ENCODE data around the gene IMPDH2.

IMPDH2 gene

GRCh38 chr3:49021813-49022687 is 7.1 kb downstream of the IMPDH2 start, which contains the start of gene NDUFAF3:
NDUFAF3 (plus strand) TSS chr3:49022121; CDS start chr3:49022145, 24 bp downstream.
- WGBS, 2 experiments (ENCODE audit: insufficient coverage in 2 of 2): 0% methylated on average over 73 to 77 of the region's 83 CpGs
- H3K4me3 ChIP-seq (ENCODE audit: extremely low read depth, insufficient read depth, low read length, poor library complexity, severe bottlenecking): peak within 1 kb of the TSS; percentile 93
- peak within 1 kb of the TSS; percentile 99 for H3K27ac ChIP-seq (ENCODE audit: low read depth, low read length, severe bottlenecking)
- H3K9me3 ChIP-seq (ENCODE audit: control insufficient read depth, low read length): no peaks in the 10 kb centered on the region
- H3K4me1 ChIP-seq (ENCODE audit: control insufficient read depth, insufficient read depth, low read length, poor library complexity, severe bottlenecking): peaks cover 7% of the 10 kb centered on the region
- H3K36me3 ChIP-seq (ENCODE audit: control insufficient read depth, insufficient read depth, low read length): peaks cover 46% of the 10 kb centered on the region

- Histone ChIP-seq H3K4me1 (ENCODE audit: control insufficient read depth, insufficient read depth, low read length, poor library complexity, severe bottlenecking) (peaks cover 10% of the 10 kb centered on the region), H3K4me3 (ENCODE audit: extremely low read depth, insufficient read depth, low read length, poor library complexity, severe bottlenecking) (peak overlapping the region; percentile 93), H3K9me3 (ENCODE audit: control insufficient read depth, low read length) (no peaks in the 10 kb centered on the region), H3K36me3 (ENCODE audit: control insufficient read depth, insufficient read depth, low read length) (peaks cover 46% of the 10 kb centered on the region), H3K27ac (ENCODE audit: low read depth, low read length, severe bottlenecking) (peak overlapping the region; percentile 99)
- 0% methylated on average over 50 to 54 of the region's 60 CpGs for WGBS, 2 experiments (ENCODE audit: insufficient coverage in 2 of 2)
Measured at GRCh38 chr3:49021213-49021812, 7.9 kb downstream of the IMPDH2 start.

GRCh38 chr3:49020330-49021212 is 8.6 kb downstream of the IMPDH2 start:
- WGBS, 2 experiments (ENCODE audit: insufficient coverage in 2 of 2): 1 to 4% methylated on average over 40 to 43 of the region's 51 CpGs
- no peaks in the 10 kb centered on the region for H3K9me3 ChIP-seq (ENCODE audit: control insufficient read depth, low read length)
- peaks cover 10% of the 10 kb centered on the region for H3K4me1 ChIP-seq (ENCODE audit: control insufficient read depth, insufficient read depth, low read length, poor library complexity, severe bottlenecking)
- peak overlapping the region; percentile 99 for H3K27ac ChIP-seq (ENCODE audit: low read depth, low read length, severe bottlenecking)
- H3K36me3 ChIP-seq (ENCODE audit: control insufficient read depth, insufficient read depth, low read length): peaks cover 46% of the 10 kb centered on the region
- H3K4me3 ChIP-seq (ENCODE audit: extremely low read depth, insufficient read depth, low read length, poor library complexity, severe bottlenecking): peak overlapping the region; percentile 93

- Histone ChIP-seq H3K4me3 (ENCODE audit: extremely low read depth, insufficient read depth, low read length, poor library complexity, severe bottlenecking) (peak overlapping the region; percentile 93), H3K4me1 (ENCODE audit: control insufficient read depth, insufficient read depth, low read length, poor library complexity, severe bottlenecking) (peaks cover 10% of the 10 kb centered on the region), H3K9me3 (ENCODE audit: control insufficient read depth, low read length) (no peaks in the 10 kb centered on the region), H3K36me3 (ENCODE audit: control insufficient read depth, insufficient read depth, low read length) (peaks cover 46% of the 10 kb centered on the region), H3K27ac (ENCODE audit: low read depth, low read length, severe bottlenecking) (no peak overlapping the region)
- 73 to 76% methylated on average over 12 of the region's 12 CpGs for WGBS, 2 experiments (ENCODE audit: insufficient coverage in 2 of 2)
Measured at GRCh38 chr3:49019941-49020329, 9.3 kb downstream of the IMPDH2 start.

GRCh38 chr3:49018707-49019006 is 10.5 kb downstream of the IMPDH2 start:
- WGBS, 2 experiments (ENCODE audit: insufficient coverage in 2 of 2): 8 to 9% methylated on average over 13 to 15 of the region's 18 CpGs
- H3K9me3 ChIP-seq (ENCODE audit: control insufficient read depth, low read length): no peaks in the 10 kb centered on the region
- no peak overlapping the region for H3K27ac ChIP-seq (ENCODE audit: low read depth, low read length, severe bottlenecking)
- peaks cover 46% of the 10 kb centered on the region for H3K36me3 ChIP-seq (ENCODE audit: control insufficient read depth, insufficient read depth, low read length)
- peaks cover 10% of the 10 kb centered on the region for H3K4me1 ChIP-seq (ENCODE audit: control insufficient read depth, insufficient read depth, low read length, poor library complexity, severe bottlenecking)
- peak overlapping the region; percentile 76 for H3K4me3 ChIP-seq (ENCODE audit: extremely low read depth, insufficient read depth, low read length, poor library complexity, severe bottlenecking)

- Histone ChIP-seq H3K36me3 (ENCODE audit: control insufficient read depth, insufficient read depth, low read length) (peaks cover 46% of the 10 kb centered on the region), H3K4me3 (ENCODE audit: extremely low read depth, insufficient read depth, low read length, poor library complexity, severe bottlenecking) (peak within 1 kb of the TSS; percentile 76), H3K9me3 (ENCODE audit: control insufficient read depth, low read length) (no peaks in the 10 kb centered on the region), H3K4me1 (ENCODE audit: control insufficient read depth, insufficient read depth, low read length, poor library complexity, severe bottlenecking) (peaks cover 10% of the 10 kb centered on the region), H3K27ac (ENCODE audit: low read depth, low read length, severe bottlenecking) (peak within 1 kb of the TSS; percentile 6)
- WGBS, 2 experiments (ENCODE audit: insufficient coverage in 2 of 2): 1% methylated on average over 79 to 82 of the region's 85 CpGs
Measured at GRCh38 chr3:49017971-49018706, 11.1 kb downstream of the IMPDH2 start, which contains the start of gene DALRD3. DALRD3 (minus strand) TSS chr3:49018580; CDS start chr3:49018564, 16 bp downstream.

GRCh38 chr3:49017229-49017970 is 11.8 kb downstream of the IMPDH2 start:
- WGBS, 2 experiments (ENCODE audit: insufficient coverage in 2 of 2): 25 to 26% methylated on average over 8 to 23 of the region's 23 CpGs
- Histone ChIP-seq H3K4me1 (ENCODE audit: control insufficient read depth, insufficient read depth, low read length, poor library complexity, severe bottlenecking) (peaks cover 10% of the 10 kb centered on the region), H3K9me3 (ENCODE audit: control insufficient read depth, low read length) (no peaks in the 10 kb centered on the region), H3K36me3 (ENCODE audit: control insufficient read depth, insufficient read depth, low read length) (peaks cover 46% of the 10 kb centered on the region), H3K4me3 (ENCODE audit: extremely low read depth, insufficient read depth, low read length, poor library complexity, severe bottlenecking) (peak overlapping the region; percentile 76), H3K27ac (ENCODE audit: low read depth, low read length, severe bottlenecking) (no peak overlapping the region)

- no peak overlapping the region for H3K27ac ChIP-seq (ENCODE audit: low read depth, low read length, severe bottlenecking)
- H3K4me1 ChIP-seq (ENCODE audit: control insufficient read depth, insufficient read depth, low read length, poor library complexity, severe bottlenecking): peaks cover 10% of the 10 kb centered on the region
- H3K36me3 ChIP-seq (ENCODE audit: control insufficient read depth, insufficient read depth, low read length): peaks cover 54% of the 10 kb centered on the region
- H3K9me3 ChIP-seq (ENCODE audit: control insufficient read depth, low read length): no peaks in the 10 kb centered on the region
- 90 to 98% methylated on average over 4 of the region's 6 CpGs for WGBS, 2 experiments (ENCODE audit: insufficient coverage in 2 of 2)
- H3K4me3 ChIP-seq (ENCODE audit: extremely low read depth, insufficient read depth, low read length, poor library complexity, severe bottlenecking): no peak overlapping the region
Measured at GRCh38 chr3:49016414-49017228, 12.6 kb downstream of the IMPDH2 start.

GRCh38 chr3:49015765-49016164 is 13.4 kb downstream of the IMPDH2 start:
- Histone ChIP-seq H3K27ac (ENCODE audit: low read depth, low read length, severe bottlenecking) (no peak overlapping the region), H3K36me3 (ENCODE audit: control insufficient read depth, insufficient read depth, low read length) (peaks cover 61% of the 10 kb centered on the region), H3K4me3 (ENCODE audit: extremely low read depth, insufficient read depth, low read length, poor library complexity, severe bottlenecking) (no peak overlapping the region), H3K9me3 (ENCODE audit: control insufficient read depth, low read length) (no peaks in the 10 kb centered on the region), H3K4me1 (ENCODE audit: control insufficient read depth, insufficient read depth, low read length, poor library complexity, severe bottlenecking) (peaks cover 10% of the 10 kb centered on the region)
- WGBS, 2 experiments (ENCODE audit: insufficient coverage in 2 of 2): 92 to 97% methylated on average over 3 to 5 of the region's 6 CpGs
